GM12874 (cell line): ENCODE measurements around the gene OBSCN.

Experiments used
- TF ChIP-seq, protein P1 (sequence below): IDR thresholded peaks from 2 replicates; pipeline ENCODE4 v1.5.1; 2011; ENCODE audit warnings: low read depth, mild to moderate bottlenecking, control low read depth, low read length, moderate library complexity; ENCODE audit not compliant: insufficient read depth

Gene OBSCN

DNA sequence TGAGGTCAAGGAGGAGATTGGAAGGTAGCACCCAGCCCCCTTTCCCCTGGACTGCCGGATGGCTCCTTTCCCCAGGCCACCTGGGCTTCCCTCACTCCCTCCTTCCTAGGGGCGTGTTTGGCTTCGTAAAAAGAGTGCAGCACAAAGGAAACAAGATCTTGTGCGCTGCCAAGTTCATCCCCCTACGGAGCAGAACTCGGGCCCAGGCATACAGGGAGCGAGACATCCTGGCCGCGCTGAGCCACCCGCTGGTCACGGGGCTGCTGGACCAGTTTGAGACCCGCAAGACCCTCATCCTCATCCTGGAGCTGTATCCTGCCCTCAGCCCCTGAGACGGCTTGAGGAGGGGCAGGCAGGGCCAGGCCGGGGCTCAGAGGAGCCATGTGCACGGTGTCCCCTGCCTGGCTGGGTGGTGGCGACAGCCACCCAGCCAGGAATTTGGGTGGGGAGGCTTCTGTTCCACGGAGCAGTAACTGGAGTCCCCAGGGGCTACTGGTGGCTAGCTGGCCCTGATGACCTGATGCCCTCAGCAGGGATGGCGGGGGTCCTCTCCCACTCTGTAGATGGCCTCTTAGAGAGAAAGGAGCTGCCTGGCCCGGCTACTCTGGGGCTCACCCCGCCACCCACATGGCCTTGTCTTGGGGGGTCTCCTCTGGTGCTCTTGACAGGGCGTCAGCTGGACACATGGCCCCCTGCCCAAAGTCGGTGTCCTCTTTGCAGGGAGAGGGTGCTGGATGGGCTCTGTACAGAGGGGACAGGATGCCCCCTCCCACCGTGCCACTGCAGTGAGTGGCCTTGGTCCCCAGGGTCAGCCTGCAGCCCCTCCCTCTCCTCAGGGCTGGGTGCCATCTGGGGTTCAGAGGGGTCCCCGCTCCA is 159.3 kb downstream of the OBSCN start:
- TF ChIP-seq, protein P1, sequence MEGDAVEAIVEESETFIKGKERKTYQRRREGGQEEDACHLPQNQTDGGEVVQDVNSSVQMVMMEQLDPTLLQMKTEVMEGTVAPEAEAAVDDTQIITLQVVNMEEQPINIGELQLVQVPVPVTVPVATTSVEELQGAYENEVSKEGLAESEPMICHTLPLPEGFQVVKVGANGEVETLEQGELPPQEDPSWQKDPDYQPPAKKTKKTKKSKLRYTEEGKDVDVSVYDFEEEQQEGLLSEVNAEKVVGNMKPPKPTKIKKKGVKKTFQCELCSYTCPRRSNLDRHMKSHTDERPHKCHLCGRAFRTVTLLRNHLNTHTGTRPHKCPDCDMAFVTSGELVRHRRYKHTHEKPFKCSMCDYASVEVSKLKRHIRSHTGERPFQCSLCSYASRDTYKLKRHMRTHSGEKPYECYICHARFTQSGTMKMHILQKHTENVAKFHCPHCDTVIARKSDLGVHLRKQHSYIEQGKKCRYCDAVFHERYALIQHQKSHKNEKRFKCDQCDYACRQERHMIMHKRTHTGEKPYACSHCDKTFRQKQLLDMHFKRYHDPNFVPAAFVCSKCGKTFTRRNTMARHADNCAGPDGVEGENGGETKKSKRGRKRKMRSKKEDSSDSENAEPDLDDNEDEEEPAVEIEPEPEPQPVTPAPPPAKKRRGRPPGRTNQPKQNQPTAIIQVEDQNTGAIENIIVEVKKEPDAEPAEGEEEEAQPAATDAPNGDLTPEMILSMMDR: no peak

- TF ChIP-seq, protein P1: no peak
Observed at GRCh38 chr1:228367798-228368791, 160.3 kb downstream of the OBSCN start.

DNA sequence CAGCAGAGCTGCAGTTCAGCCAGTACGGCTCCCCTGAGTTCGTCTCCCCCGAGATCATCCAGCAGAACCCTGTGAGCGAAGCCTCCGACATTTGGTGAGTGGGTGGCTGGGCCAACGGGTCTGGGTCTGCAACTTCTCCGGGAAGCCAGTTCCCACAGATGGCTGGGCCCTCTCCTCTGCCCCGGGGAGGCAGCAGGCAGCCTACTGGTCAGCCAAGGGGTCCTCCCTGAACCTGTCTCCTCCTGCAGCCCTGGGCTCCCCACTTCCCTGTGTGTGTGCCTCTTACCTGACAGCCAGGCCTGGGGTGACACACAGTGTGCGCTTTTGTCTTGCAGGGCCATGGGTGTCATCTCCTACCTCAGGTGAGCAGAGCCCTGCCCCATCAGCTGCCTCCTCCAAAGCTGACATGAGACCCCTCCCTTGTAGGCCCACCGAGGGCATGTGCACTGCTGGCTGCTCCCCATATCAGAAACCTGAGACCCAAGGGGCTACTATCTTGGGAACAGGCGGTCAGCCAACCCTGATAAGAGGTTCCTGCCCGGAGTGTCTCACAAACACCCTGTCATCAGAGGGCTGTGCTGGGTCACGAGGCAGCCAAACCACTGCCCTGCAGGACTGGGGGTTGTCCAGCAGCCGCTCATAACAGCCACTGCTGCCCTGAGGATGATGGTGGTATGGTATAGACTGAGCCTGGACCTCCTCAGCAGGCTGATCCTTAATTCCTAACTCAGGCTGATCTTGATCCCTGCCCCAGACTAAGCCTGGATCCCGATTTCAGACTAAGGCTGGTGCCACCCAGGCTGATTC is 161.2 kb downstream of the OBSCN start:
- TF ChIP-seq, protein P1: no peak

- TF ChIP-seq, protein P1: no peak
Observed at GRCh38 chr1:228369608-228370438, 162.0 kb downstream of the OBSCN start.

DNA sequence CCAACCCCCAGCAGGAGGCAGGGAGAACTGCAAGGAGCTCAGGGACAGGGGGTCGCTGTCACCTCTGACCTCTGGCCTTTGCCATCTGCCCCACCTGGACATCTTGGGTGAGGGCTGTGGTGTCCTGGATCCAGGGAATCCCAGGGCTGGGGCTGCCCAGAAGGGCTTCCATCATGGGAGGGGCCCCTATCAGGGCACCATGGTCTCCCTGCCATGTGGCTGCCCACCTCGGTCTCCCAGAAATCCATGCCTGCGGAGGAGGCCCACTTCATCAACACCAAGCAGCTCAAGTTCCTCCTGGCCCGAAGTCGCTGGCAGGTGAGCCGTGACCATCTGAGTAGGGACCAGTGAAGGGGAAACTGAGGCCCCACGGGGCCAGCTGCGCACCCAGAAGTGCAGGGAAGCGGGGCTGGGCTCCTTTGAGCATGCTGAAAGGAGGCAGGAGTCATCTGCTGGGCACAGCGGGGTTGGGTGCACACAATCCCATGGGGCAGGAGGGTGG is 162.6 kb downstream of the OBSCN start:
- TF ChIP-seq, protein P1: no peak

DNA sequence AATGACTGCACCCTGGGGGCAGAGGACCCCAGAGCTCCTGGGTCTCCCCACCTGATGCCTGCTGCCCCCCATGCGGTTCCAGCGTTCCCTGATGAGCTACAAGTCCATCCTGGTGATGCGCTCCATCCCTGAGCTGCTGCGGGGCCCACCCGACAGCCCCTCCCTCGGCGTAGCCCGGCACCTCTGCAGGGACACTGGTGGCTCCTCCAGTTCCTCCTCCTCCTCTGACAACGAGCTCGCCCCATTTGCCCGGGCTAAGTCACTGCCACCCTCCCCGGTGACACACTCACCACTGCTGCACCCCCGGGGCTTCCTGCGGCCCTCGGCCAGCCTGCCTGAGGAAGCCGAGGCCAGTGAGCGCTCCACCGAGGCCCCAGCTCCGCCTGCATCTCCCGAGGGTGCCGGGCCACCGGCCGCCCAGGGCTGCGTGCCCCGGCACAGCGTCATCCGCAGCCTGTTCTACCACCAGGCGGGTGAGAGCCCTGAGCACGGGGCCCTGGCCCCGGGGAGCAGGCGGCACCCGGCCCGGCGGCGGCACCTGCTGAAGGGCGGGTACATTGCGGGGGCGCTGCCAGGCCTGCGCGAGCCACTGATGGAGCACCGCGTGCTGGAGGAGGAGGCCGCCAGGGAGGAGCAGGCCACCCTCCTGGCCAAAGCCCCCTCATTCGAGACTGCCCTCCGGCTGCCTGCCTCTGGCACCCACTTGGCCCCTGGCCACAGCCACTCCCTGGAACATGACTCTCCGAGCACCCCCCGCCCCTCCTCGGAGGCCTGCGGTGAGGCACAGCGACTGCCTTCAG is 163.3 kb downstream of the OBSCN start:
- TF ChIP-seq, protein P1: no peak
